A549 (cell line): ENCODE results near the gene KIAA1671.

ENCODE experiments used
- MAX ChIP-seq: IDR thresholded peaks from 2 replicates; pipeline ENCODE4 v1.6.1; 2012
- RCOR1 ChIP-seq: fragments of 150-350 bp; IDR thresholded peaks from 2 replicates; pipeline ENCODE4 v1.6.1; 2014; ENCODE audit warnings: antibody characterized with exemption, low read length, low read depth

GRCh38 chr22:25104367-25104766 is 151.9 kb downstream of the KIAA1671 start:
- TF ChIP-seq MAX (no peak), RCOR1 (no peak)
